Esophagus squamous epithelium (tissue), 4 donors: ENCODE data around the gene ADCY6.

Experiments
- POLR2A ChIP-seq, 4 donors: fragments of 450-650 bp; IDR thresholded peaks; one replicate each; pipeline ENCODE4 v1.6.1; 2017; ENCODE audit warnings: antibody characterized with exemption in 4 of 4, mild to moderate bottlenecking in 4 of 4, moderate library complexity in 3 of 4
- TF ChIP-seq, protein P1 (sequence below), 6 experiments: fragments of 450-650 bp in 4 of 6; fragments of 200-600 bp in 2 of 6; sonication (generic) in 2 of 6; IDR thresholded peaks; one replicate each; pipeline ENCODE4 v1.5.1; 2016 to 2019; ENCODE audit warnings: antibody characterized with exemption in 6 of 6, mild to moderate bottlenecking in 4 of 6, moderate library complexity in 4 of 6

DNA sequence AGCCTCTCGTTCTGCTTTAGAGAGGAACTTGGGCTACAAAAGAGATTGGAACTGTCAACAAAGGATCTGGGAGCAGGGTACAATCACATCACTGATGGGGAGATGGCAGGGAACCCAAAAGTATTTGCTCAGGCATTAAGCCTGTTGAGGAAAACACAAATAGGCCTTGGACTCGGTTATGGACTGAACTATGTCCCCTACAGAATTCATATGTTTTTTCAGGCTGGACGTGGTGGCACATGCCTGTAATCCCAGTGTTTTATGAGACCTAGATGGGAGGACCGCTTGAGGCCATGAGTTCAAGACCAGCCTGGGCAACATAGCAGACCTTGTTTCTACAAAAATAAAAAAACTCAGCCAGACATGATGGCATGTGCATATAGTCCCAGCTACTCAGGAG lies 49.2 kb upstream of the ADCY6 start:
- TF ChIP-seq, protein P1, sequence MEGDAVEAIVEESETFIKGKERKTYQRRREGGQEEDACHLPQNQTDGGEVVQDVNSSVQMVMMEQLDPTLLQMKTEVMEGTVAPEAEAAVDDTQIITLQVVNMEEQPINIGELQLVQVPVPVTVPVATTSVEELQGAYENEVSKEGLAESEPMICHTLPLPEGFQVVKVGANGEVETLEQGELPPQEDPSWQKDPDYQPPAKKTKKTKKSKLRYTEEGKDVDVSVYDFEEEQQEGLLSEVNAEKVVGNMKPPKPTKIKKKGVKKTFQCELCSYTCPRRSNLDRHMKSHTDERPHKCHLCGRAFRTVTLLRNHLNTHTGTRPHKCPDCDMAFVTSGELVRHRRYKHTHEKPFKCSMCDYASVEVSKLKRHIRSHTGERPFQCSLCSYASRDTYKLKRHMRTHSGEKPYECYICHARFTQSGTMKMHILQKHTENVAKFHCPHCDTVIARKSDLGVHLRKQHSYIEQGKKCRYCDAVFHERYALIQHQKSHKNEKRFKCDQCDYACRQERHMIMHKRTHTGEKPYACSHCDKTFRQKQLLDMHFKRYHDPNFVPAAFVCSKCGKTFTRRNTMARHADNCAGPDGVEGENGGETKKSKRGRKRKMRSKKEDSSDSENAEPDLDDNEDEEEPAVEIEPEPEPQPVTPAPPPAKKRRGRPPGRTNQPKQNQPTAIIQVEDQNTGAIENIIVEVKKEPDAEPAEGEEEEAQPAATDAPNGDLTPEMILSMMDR (IDR thresholded peaks at IDR 0.05) = no peak
- TF ChIP-seq POLR2A (IDR thresholded peaks at IDR 0.05) = no peak
